ENCODE measurements around the gene C1orf56. TPM values are rescaled to one million over a fixed set of nuclear protein-coding genes. Genes with fewer than 3 reads are reported as not detected.

Gene C1orf56
- total and polyA plus RNA-seq, 2 donors (not counting 3 experiments of a cell fraction or from before 2014, with no cell fraction given) = 3.0 to 3.5 TPM

DNA sequence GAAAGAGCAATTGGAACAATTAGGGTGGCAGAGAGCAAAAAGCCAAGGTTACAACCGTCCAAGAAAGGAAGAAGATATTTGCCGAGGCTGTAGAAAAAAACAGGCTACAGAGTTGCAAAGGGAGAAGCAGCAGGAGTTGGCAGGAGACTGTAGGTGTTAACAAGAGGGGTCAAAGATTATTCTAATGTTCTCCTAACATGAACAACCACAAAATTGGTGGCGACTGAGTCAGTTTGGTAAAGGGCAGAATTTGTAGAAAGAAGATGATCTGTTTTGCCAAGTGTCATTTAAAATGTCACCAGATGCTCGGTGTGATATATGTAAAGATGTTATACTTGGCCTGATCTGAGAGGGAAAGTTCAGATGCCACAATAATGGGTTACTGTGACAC is 39.7 kb upstream of the C1orf56 start:
- no peaks in the 10 kb centered on the region for H4K20me1 ChIP-seq (replicated peaks; ENCODE audit: control insufficient read depth, extremely low read depth, insufficient read depth, low read length)
- intact Hi-C loops (cut with micrococcal nuclease) (loop anchor here (1.0 to 2.0 kb wide), 5 partner anchors 40 to 158 kb away; partner anchors contain the start of genes CDC42SE1, SCNM1 and SETDB1), dilution Hi-C loops (cut with MboI; ENCODE audit: extremely low pct_ligation_motif_present, low sequenced_read_pairs) (no loop called here)
- peaks cover 28% of the 10 kb centered on the region for H3K4me1 ChIP-seq (ENCODE audit: control insufficient read depth, extremely low read depth, insufficient read depth, low read length)
- H3K27me3 ChIP-seq (ENCODE audit: control insufficient read depth in 2 of 2, insufficient read depth in 2 of 2, low read length in 2 of 2) = no peaks in the 10 kb centered on the region
- H3K9me3 ChIP-seq (replicated peaks; ENCODE audit: control insufficient read depth, insufficient read depth, low read length) = no peaks in the 10 kb centered on the region
- H3K9ac ChIP-seq (replicated peaks; ENCODE audit: extremely low read depth, insufficient read depth, low read length) = peak overlapping the region; percentile 58
- H3K9me1 ChIP-seq (replicated peaks; ENCODE audit: control insufficient read depth, extremely low read depth, insufficient read depth, low read length) = no peaks in the 10 kb centered on the region
- no peak for FAIRE-seq
- no TSS peak for BruUV-seq (replicated peaks)
- no peaks in the 10 kb centered on the region for H3K36me3 ChIP-seq (ENCODE audit: control insufficient read depth in 2 of 2, extremely low read depth in 1 of 2, insufficient read depth in 2 of 2, low read length in 2 of 2)
- H2AFZ ChIP-seq (ENCODE audit: low read depth, low read length) = peak overlapping the region; percentile 29
- H3K27ac ChIP-seq (ENCODE audit: insufficient read depth, low read depth, low read length) = peak overlapping the region; percentile 88
- H3K4me2 ChIP-seq (ENCODE audit: insufficient read depth, low read length) = peak overlapping the region; percentile 54
- TF ChIP-seq JUN (IDR thresholded peaks at IDR 0.05; ENCODE audit: borderline replicate concordance, insufficient read depth, insufficient read length, low read depth) = peak; percentile 81
- TF ChIP-seq, protein P1, sequence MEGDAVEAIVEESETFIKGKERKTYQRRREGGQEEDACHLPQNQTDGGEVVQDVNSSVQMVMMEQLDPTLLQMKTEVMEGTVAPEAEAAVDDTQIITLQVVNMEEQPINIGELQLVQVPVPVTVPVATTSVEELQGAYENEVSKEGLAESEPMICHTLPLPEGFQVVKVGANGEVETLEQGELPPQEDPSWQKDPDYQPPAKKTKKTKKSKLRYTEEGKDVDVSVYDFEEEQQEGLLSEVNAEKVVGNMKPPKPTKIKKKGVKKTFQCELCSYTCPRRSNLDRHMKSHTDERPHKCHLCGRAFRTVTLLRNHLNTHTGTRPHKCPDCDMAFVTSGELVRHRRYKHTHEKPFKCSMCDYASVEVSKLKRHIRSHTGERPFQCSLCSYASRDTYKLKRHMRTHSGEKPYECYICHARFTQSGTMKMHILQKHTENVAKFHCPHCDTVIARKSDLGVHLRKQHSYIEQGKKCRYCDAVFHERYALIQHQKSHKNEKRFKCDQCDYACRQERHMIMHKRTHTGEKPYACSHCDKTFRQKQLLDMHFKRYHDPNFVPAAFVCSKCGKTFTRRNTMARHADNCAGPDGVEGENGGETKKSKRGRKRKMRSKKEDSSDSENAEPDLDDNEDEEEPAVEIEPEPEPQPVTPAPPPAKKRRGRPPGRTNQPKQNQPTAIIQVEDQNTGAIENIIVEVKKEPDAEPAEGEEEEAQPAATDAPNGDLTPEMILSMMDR (IDR thresholded peaks at IDR 0.05; ENCODE audit: extremely low read depth in 1 of 2, insufficient read depth in 1 of 2, low read depth in 1 of 2, low read length in 2 of 2) = no peak
- ChIA-PET CTCF (interaction anchor here (1.5 to 3.7 kb wide), 2 partner anchors 11 to 12 kb away, joined by 4 to 127 read pairs; no protein-coding TSS in a partner anchor), POLR2A (no interaction called here)
- H3K4me3 ChIP-seq (replicated peaks in 1 of 3; ENCODE audit: insufficient read depth in 1 of 3, low read depth in 1 of 3, low read length in 3 of 3) = peak overlapping the region in 1 of 3 experiments; percentile 28
- no peak for DNase-seq (ENCODE audit: low read depth, low spot score)
- H3K79me2 ChIP-seq (ENCODE audit: control insufficient read depth, insufficient read depth, low read length) = no peaks in the 10 kb centered on the region

Measured in endothelial cell of umbilical vein (primary cell).